ENCODE data around the gene DUS1L.

Gene DUS1L

GRCh38 chr17:82087961-82088837 lies 22.6 kb upstream of the DUS1L start:
- DNase-seq: no peak

GRCh38 chr17:82086941-82087906 lies 21.6 kb upstream of the DUS1L start:
- DNase-seq: no peak

- no peak for DNase-seq
Measured at GRCh38 chr17:82085931-82086764, 20.5 kb upstream of the DUS1L start.

- DNase-seq: no peak
Measured at GRCh38 chr17:82085031-82085861, 19.6 kb upstream of the DUS1L start.

- DNase-seq: no peak
Measured at GRCh38 chr17:82084373-82085030, 18.9 kb upstream of the DUS1L start.

- no peak for DNase-seq
Measured at GRCh38 chr17:82083533-82084359, 18.1 kb upstream of the DUS1L start.

- no peak for DNase-seq
Measured at GRCh38 chr17:82083009-82083408, 17.4 kb upstream of the DUS1L start.

- no peak for DNase-seq
Measured at GRCh38 chr17:82082456-82082855, 16.9 kb upstream of the DUS1L start.

GRCh38 chr17:82081966-82082365 lies 16.4 kb upstream of the DUS1L start:
- no peak for DNase-seq

GRCh38 chr17:82081546-82081945 lies 15.9 kb upstream of the DUS1L start:
- DNase-seq: no peak

- DNase-seq: no peak
Measured at GRCh38 chr17:82080789-82081464, 15.3 kb upstream of the DUS1L start.

- DNase-seq: no peak
Measured at GRCh38 chr17:82080048-82080788, 14.6 kb upstream of the DUS1L start.

GRCh38 chr17:82079001-82079677 lies 13.5 kb upstream of the DUS1L start:
- DNase-seq: no peak

- no peak for DNase-seq
Measured at GRCh38 chr17:82078433-82078832, 12.8 kb upstream of the DUS1L start.

- DNase-seq: no peak
Measured at GRCh38 chr17:82077617-82078358, 12.2 kb upstream of the DUS1L start.

- DNase-seq: no peak
Measured at GRCh38 chr17:82076785-82077591, 11.4 kb upstream of the DUS1L start.
